ENCODE results near the gene PUM1. TPM values are rescaled to one million over a fixed set of nuclear protein-coding genes. Genes with fewer than 3 reads are reported as not detected.

Gene PUM1
- total and polyA plus RNA-seq, 2 donors (not counting 3 experiments of a cell fraction or from before 2014, with no cell fraction given), result 94.7 to 124 TPM

- Histone ChIP-seq H4K20me1 (replicated peaks; ENCODE audit: control insufficient read depth, extremely low read depth, insufficient read depth, low read length) (peaks cover 25% of the 10 kb centered on the region), H3K79me2 (ENCODE audit: control insufficient read depth, insufficient read depth, low read length) (peaks cover 95% of the 10 kb centered on the region), H3K27ac (ENCODE audit: insufficient read depth, low read depth, low read length) (no peak overlapping the region), H2AFZ (ENCODE audit: low read depth, low read length) (no peak overlapping the region), H3K4me3 (replicated peaks in 1 of 3; ENCODE audit: insufficient read depth in 1 of 3, low read depth in 1 of 3, low read length in 3 of 3) (no peak overlapping the region), H3K9ac (replicated peaks; ENCODE audit: extremely low read depth, insufficient read depth, low read length) (no peak overlapping the region), H3K9me3 (replicated peaks; ENCODE audit: control insufficient read depth, insufficient read depth, low read length) (no peaks in the 10 kb centered on the region), H3K4me2 (ENCODE audit: insufficient read depth, low read length) (no peak overlapping the region), H3K36me3 (ENCODE audit: control insufficient read depth in 2 of 2, extremely low read depth in 1 of 2, insufficient read depth in 2 of 2, low read length in 2 of 2) (no peaks in the 10 kb centered on the region), H3K4me1 (ENCODE audit: control insufficient read depth, extremely low read depth, insufficient read depth, low read length) (peaks cover 26% of the 10 kb centered on the region), H3K27me3 (ENCODE audit: control insufficient read depth in 2 of 2, insufficient read depth in 2 of 2, low read length in 2 of 2) (no peaks in the 10 kb centered on the region), H3K9me1 (replicated peaks; ENCODE audit: control insufficient read depth, extremely low read depth, insufficient read depth, low read length) (no peaks in the 10 kb centered on the region)
- BruUV-seq (replicated peaks), result no TSS peak
- no peak for FAIRE-seq
- intact Hi-C loops (cut with micrococcal nuclease) (no loop called here), dilution Hi-C loops (cut with MboI; ENCODE audit: extremely low pct_ligation_motif_present, low sequenced_read_pairs) (no loop called here)
- POLR2A ChIA-PET, result no interaction called here
- TF ChIP-seq EZH2 (IDR thresholded peaks at IDR 0.05; ENCODE audit: borderline replicate concordance, low read depth, low read length, severe bottlenecking), result no peak
- no peak for TF ChIP-seq POLR2A (IDR thresholded peaks at IDR 0.05; ENCODE audit: low read depth, low read length)
- TF ChIP-seq JUN (IDR thresholded peaks at IDR 0.05; ENCODE audit: borderline replicate concordance, insufficient read depth, insufficient read length, low read depth), result no peak
- TF ChIP-seq GATA2 (IDR thresholded peaks at IDR 0.05; ENCODE audit: insufficient read depth, insufficient read length, low read depth, low read length), result no peak
- no peak for TF ChIP-seq MYC (IDR thresholded peaks at IDR 0.05; ENCODE audit: low read depth, low read length)
- TF ChIP-seq MAX (IDR thresholded peaks at IDR 0.05; ENCODE audit: insufficient read depth, insufficient read length), result no peak
- TF ChIP-seq FOS (IDR thresholded peaks at IDR 0.05; ENCODE audit: borderline replicate concordance, insufficient read depth, low read length), result no peak
- CTCF ChIA-PET, result interaction anchor here (2.5 kb wide), 2 partner anchors 11 to 13 kb away, joined by 8 to 9 read pairs; no protein-coding TSS in a partner anchor
- DNase-seq (ENCODE audit: low read depth, low spot score), result no peak
Observed at GRCh38 chr1:31011719-31012118, 53.8 kb downstream of the PUM1 start.
